ENCODE results near the gene FGF12.

FGF12 gene

DNA sequence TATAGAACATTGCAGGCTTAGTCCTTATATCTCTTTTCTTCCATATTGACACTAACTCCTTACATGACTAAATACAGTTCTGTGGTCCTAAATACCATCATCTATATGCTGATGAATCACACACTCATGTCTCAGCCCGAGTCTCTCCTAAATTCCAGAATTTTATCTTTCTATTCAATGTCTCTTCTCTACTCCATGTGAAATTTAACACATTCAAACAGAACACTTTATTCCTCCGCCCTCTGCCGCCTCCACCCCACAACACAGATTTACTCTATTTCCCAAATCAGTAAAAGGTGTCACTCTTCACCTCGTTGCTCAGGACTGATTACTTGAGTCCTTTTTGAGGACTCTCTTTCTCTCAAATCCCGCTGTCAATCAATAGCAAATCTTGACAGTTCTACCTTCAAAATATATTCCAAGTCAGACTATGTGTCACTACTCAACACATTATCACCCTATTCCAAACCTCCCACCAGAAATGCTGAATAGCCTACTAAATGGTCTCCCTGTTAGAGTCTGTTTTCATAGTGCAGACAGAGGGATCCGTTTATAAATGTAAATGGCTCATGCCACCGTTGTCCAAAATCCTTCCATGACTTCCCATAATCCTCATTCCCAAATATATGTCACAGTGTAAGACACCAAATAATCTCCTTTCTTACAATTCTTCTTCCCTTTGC is 230.3 kb downstream of the FGF12 start:
- no peak for DNase-seq (ENCODE audit: low spot score)

DNA sequence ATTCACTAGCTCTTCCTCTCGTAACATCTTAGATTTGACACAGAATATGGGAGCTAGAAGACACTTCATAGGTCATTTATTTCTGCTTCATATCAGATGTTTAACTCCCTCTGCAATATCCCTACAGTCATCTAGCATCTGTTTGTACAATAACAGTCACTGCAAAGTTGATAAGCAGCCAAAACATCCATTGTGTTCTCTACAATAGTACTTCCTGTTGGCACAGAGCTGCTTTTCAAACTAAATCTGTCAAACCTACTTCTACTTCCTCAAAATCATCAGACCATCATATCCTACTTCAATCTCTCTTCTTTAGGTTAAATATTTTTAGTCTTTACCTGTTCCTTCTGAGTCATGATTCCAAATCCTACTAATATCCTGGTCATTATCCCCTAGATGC is 233.2 kb downstream of the FGF12 start:
- no peak for DNase-seq (ENCODE audit: low spot score)

DNA sequence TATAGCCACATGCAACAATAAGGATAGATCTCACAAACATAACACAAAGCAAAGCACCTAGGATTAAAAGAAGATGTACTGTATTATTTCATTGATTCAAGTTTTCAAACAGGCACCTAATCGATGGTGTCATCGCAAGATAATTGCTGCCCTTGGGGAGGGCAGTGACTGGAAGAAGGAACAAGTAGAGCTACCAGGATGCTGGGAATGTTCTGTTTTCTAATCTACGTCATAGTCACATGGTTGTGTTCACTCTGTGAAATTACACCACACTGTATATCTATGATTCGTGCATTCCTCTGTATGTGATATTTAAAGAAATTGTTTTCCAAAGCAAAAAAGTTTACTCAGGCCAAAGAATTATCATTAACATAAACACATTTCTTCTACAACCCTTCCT is 236.6 kb downstream of the FGF12 start:
- no peak for DNase-seq (ENCODE audit: low spot score)

DNA sequence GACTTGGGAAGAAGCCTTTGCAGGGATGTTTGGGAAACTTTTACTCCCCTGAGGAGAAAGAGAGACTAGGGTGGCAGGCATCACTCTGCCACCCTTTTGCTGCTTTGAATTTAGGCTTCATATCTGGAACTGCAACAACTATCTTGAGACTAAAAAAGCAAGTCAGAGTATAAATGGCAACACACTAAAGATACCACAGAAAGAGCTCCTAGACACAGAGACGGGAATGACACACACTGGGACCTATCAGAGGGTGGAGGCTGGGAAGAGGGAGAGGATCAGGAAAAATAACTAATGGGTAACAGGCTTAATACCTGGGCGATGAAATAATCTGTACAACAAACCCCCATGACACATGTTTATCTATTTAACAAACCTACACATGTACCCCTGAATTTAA is 237.8 kb downstream of the FGF12 start:
- DNase-seq (ENCODE audit: low spot score): no peak

DNA sequence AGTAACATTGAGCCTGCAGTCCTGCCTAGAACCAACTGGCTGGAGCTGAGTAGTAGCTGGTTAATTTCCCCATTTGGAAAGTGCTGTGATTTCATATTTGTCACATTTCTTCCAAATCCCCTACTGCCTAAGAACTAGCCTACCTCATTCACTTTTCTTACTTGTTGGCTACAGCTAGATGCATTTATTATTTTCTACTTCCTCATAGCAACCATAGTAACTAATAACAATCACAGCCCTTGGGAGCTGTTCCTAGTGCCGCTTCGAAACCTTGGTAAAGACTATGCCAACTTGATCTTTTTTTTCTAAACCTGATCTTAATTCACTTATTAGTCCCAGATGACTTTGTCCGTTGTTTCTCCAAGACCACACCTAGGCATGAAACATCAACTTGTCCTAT is 240.3 kb downstream of the FGF12 start:
- DNase-seq (ENCODE audit: low spot score): no peak

DNA sequence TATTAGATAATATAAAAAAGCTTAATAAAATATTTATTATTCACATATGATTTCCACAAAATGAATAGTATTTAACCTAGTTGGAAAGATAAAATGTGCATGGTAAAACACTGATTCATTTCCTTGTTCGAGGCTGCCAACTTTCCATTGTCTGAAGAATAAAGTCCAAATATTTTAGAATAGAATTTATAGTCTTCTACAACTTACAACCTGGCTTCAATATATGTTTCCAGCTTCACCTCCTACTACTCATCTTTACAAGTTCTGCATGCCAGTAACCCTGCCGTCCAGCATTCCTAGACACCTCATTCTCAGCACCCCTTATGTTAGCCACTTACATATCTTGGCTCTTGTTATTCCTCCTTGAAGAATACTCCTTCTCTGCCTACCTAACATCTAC is 244.5 kb downstream of the FGF12 start:
- DNase-seq (ENCODE audit: low spot score): no peak

DNA sequence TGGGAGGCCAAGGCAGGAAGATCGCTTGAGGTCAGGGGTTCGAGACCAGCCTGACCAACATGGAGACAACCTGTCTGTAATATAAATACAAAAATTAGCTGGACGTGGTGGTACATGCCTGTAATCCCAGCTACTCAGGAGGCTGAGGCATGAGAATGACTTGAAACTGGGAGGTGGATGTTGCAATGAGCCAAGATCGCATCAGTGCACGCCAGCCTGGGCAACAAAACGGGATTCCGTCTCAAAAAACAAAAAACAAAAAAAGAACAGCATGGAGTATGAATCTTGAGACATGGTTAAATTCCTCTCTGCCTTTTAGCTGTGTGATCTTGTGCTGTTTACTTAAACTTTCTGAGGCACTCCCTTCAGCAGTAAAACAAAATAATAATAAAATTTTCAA is 244.9 kb downstream of the FGF12 start:
- DNase-seq (ENCODE audit: low spot score): no peak

DNA sequence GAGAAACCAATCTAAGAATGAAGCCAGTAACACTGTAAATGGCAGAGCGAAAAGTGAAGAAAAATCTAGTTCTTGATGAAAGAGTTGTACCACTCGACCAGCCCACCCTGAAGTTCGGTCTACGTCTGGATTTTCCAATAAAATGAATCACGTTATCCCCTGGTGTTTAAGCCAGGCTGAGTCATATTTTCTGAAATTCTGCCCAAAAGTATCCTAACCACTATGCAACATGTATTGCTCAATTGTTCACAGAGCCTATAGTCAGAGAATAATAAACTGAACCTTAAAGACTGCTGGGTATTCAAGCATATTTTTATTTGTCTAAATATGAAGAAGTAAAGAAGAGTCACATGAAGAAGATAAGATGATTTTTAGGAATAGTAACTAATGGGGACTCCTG is 245.7 kb downstream of the FGF12 start:
- no peak for DNase-seq (ENCODE audit: low spot score)

DNA sequence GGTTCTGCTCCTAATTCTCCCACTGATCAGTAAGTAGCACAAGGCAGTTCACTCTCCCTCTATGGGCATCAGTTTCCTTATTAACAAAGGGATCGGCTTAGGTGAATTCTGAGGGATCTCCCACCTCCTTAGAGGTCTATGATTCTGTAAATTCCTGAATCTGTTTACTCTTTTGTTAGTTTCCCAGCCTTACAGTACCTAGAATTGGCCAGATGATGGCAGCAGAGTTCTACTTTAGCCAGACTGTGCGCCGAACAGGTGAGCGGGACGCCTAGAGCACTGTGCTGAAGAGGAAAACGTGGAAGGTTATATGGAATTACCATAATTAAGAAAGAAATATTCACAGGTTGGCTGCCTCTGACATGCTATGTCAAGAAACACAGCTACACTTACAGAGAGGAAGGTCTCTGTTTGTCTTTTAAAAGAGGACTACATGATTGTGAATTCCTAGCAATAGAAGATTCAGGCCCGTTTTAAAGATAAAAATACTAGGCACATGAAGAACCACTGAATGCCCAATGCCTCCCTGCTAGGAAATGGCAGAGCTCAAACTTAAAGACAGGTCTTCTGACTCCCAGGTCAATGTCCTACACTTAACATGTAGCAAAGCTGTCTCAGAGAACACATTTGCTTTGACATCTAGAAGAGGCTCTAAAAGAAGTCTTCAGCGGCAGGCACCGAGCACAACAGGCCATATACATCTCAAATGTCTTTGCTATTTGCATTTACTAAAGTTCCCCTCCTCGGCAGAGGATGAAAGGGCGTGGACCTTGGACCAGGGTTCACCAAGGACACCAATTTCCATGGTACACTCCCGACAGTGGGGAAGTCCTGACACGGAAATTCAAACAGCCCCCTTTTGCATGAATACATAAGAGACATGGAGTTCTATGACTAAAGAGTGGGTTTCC is 259.9 kb downstream of the FGF12 start:
- peak; percentile 78 for DNase-seq (ENCODE audit: low spot score)

DNA sequence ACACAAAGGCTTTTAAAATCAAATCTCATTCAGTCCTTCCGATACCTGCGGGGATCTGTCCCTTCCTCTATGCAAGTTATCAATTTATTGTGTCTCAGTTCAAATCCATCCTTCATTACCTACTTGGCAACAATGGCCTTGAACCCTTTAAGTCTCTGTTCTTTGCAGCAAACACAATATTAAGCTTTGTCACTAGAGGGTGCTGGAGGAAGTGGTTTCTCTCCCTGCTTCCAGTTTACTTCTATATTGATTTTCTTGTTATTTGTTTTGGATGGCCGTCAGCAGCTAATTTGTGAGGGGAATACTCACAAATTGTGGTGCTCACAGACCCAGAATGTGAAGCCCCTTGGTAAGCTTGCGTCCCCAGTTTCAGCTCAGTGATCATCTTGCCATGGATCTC is 278.3 kb downstream of the FGF12 start:
- DNase-seq (ENCODE audit: low spot score): peak; percentile 53

DNA sequence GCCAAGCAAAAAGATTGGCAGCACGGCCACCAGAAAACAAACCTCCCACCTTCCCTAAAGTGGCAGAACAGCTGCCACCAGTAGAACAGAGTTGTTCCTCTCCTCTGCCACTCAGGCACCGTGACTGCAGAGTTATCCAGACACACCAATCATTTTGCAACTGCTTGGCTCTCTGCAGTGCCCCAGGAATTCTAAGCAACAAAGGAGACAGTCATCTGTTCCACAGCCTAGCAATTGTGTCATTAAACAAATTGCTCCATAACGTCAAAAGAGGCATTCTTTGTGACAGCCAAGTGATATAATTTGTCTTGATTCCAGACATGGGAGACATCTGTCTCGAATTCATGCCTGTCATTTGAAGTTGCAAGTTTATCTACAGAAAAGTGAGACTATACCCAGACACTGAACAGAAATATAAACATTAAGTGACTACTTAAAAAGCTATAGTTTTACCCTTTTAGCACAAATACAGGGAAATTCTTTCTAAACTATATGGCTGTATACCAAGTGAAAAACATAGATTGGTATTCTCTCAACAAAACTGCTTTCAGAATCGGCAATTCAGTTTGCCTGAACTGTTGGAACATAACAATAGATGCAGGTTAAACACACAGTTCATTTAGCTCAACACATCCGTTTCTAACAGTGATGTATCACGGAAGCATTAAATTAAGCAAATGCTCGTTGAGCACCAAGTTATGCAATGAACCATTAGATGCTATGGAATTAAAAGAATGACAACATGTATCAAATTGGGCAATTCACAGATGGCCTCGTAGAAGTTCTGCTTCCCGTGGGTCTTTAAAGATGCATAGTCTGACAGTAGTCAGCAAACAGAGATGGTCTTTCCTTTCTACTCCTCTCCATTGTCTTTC is 281.3 kb downstream of the FGF12 start:
- DNase-seq (ENCODE audit: low spot score): no peak

DNA sequence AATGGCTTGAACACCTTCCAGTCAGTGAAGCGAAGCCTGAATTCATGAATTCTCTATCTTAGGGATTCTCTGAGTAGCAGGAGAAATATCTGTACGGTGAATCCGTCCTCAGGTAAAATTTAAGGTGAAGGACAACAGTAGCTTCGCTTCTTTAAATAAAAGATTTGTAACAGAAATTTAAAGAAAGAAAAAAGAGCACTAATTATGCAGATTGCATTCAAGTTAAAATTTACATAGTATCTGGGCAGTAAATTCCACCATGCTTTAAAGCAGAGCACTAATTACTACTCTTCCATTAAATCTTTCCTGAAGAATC is 282.6 kb downstream of the FGF12 start:
- DNase-seq (ENCODE audit: low spot score): no peak

DNA sequence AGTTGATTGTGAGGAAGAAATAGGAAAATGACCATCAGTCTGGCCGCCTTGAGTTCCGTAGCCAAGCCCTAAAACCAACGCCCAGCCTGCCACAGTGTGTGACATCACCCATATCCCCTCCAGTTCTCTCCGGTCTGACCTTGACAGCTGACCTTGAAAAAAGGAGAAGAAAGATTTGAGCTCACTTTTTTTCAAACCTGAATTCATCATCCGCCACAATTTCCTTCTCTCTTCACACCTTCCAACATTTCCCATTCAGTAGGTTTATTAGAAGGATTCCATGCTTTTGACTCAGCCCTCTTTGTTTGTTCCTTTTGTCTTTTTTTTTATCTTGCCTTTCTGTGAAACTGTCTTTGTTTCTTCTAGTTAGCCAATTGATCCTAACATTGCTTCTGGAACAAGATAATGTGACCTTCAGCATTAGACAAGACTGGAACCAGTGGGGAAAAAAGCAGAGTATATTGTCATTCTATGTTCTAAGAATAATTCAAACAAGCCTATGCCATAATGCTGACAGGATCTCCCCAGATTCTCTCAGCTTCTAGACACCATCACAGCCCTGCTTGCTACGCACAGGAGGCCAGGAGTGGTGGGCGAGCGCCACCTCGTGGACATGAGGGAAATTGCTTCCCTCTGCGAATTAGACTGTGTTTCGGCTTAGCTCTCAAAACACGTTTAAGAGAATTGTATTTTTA is 283.1 kb downstream of the FGF12 start:
- peak; percentile 85 for DNase-seq (ENCODE audit: low spot score)

DNA sequence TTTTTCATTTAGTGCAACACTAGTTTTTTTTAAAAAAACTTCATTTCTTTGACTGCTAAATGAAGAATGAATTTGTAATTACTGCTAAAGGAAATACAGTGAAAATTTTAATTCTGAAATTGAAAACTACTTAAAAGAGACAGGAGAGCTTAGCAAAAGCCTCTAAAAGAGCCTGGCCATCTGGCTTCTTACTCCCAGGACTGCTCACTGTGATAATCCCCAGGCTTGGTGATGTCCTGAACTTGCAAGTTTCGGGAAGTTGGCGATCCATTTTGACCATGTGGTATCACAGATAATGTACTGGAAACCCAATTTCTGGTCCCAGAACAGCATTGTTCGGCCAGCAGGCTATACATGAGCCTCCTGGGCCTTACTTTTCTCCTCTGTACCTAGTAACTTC is 292.1 kb downstream of the FGF12 start:
- no peak for DNase-seq (ENCODE audit: low spot score)

DNA sequence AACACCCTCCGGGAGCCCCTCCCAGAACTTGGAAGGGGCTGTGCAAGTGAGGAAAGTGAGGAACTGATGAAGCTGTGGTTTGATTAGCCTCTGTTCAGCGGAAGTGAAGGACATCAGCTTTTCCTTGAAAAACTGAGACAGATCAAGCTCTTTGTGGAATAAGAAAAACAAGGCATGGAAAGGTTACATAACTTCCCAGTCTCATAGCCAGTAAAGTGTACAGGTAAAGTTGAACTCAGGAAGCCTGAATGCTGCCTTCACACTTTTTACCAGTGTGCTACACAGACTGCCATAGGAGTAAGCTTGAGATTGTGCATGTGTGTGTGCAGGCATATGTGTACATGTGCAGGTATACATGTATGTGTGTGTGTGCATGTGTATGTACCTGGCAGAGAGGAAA is 293.2 kb downstream of the FGF12 start:
- DNase-seq (ENCODE audit: low spot score): no peak

DNA sequence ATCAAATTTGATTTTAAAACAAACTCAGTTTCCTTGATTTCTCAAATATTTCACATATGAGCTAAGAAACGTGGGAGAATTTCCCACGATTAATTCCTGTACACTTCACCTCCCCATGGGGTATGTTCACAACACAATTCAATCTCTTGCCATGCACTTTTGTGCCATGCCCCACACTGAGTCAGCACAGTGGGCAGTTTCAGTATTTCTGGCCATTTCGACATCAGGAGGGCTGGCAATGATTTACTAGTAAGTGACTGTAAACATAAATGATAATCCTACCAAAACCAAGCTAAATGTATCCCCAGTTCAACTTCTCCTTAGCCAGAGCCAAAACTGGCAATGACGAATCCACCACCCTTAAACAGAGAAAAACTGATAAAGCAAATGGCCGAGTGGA is 293.6 kb downstream of the FGF12 start:
- DNase-seq (ENCODE audit: low spot score): no peak

DNA sequence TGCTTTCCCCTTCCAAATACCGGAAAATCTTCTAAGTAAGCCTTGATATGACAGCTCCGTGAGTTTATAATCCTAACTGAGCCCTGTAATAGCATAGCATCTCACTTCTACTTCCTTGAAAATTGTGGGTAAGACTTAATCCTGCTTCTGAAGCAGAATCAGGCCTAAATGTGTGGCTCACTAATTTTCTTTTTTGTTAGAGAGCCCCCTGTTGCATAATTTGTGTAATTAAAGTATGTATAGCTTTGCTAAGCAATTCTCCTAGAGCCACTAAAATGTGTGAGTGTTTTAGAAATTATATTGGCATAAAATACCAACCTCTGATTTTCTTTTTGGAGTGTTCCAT is 304.4 kb downstream of the FGF12 start:
- no peak for DNase-seq (ENCODE audit: low spot score)

DNA sequence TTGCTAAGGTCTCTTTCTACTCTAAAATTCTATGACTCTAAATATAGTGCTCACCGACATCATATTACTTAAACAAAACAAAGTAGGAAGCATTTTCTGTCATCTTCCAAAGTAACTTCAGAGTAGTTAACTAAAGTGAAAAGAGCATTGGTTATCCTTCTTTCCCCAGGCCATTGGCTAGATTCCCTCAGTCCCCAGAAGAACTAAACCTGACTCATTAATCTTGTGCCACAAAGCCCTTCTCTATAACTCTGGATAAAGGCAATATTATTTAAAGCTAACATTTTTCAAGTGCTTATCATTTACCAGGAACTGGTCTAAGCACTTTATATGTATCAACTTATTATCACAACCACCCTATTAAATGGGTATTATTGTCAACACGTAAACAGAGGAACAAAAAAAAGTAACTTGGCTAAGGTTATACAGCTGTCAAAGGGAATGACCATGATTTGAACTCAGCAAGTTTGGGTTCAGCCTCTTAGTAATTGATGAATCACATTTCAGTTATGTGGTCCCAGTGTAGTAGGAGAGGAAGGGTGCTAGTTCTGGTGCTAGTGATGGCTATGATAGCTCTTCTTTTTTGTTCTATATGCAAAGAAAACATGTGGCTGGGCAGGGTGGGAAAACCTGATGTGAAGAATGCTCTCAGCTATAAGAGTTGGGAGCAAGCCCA is 304.9 kb downstream of the FGF12 start:
- DNase-seq (ENCODE audit: low spot score): no peak

DNA sequence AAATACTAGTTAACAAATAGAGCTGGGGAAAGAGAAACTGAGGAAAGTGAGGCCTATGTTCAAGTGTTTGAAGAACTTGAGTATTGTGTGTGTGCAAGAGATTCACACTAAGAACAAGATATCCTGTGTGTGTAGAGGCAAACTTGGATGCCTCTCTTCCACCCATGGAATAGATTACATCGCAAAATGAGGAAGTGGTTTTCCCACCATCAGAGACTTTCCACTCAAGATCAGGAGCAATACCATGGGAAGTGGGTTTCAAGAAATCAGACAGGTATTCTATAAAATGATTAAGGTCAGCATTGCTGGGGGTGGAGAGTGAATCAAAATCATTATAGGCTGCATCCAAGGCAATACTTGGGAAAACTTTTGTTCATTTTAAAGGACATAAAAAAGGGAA is 308.0 kb downstream of the FGF12 start:
- DNase-seq (ENCODE audit: low spot score): no peak

DNA sequence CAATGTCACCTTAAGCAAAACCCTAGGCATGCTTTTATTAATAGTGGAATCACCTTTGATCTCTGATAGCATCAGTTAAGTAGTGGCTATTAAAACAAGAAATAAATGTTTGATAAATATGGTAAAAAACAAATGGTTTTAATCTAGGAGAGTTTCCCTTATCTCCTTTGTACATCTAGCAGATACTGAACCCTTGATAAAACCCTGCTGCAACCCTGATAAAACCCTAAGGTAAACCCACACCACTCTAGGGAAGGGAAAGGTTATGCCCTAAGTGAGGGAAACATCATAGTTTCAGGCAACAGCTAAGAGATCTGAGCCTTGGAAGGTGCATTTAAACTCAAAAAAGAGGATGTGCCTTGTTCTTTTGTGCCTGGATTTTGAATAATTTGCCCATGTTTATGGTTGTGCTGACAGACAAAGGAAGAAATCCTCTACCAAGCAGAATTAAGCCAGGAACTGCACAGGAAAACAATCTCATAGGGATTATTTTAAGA is 309.7 kb downstream of the FGF12 start:
- no peak for DNase-seq (ENCODE audit: low spot score)

DNA sequence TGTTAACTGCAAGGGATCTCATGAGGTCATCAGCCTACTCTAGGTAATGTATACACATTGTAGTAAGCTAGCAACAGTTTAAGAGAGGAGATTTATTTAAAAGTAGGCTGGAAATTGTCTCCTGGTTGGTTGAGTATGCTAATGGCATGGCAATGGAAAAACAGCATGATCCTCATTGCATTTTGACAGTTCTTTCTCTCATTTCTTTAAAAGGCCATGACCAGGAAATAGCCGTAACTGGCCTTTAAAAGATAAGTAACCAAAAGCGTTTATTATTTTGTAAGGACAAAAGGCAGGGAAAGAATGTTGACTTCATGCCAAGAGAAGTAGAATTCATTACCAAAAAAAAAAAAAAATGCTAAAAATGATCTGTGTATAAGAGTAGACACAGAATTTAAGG is 310.3 kb downstream of the FGF12 start:
- DNase-seq (ENCODE audit: low spot score): peak; percentile 15

DNA sequence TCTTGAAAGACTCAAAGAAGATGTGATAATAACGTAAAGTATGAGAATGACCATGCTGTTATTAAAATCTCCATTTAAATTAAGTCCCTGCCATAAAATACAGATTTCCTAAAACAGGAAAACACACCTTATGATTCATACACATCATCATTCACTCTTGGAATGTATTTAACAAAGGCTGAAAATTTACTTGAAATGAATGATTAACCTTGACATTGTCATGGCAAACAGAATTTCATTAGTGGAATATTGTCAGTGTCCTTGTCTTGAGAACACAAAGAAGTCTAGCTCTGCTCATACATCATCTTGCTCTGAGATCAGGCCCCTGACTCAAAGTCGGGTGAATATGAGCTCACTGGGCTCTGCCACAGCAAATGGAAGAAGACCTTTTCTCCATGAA is 313.9 kb downstream of the FGF12 start:
- DNase-seq (ENCODE audit: low spot score): no peak
